Activated effector memory CD4-positive, alpha-beta T cell treated with Interleukin-2 at 50 U/mL for 16 hours (primary cell): ENCODE data around the gene PKMYT1.
"Not testable (repeated sequence)": the region's sequence is repeated elsewhere in the genome, so short reads cannot be mapped to it uniquely, and the experiment has no call there.

Experiments
- DNase-seq: peaks from one replicate; pipeline ENCODE4 v3.0.0-alpha.2; 2020

PKMYT1 gene

GRCh38 chr16:2929693-2930092 lies 50.6 kb downstream of the PKMYT1 start:
- no peak for DNase-seq

GRCh38 chr16:2928796-2929195 lies 51.5 kb downstream of the PKMYT1 start:
- no peak for DNase-seq

DNA sequence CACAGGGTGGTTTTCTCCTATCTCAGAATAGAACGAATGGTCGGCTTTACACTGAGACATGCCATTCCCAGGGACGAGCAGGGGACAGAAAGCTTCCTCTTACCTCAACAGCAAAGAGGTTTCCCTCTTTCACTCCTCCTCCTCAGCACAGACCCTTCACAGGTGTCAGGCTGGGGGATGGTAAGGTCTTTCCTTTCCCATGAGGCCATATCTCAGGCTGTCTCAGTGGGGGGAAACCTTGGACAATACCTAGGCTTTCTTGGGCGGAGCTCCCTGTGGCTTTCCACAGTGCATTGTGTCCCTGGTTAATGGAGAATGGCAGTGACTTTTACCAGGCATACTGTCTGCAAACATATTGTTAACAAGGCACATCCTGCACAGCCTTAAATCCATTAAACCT lies 52.1 kb downstream of the PKMYT1 start:
- DNase-seq = not testable (repeated sequence)

- peak; percentile 76 for DNase-seq
Observed at GRCh38 chr16:2927010-2927646, 53.1 kb downstream of the PKMYT1 start.

- DNase-seq = no peak
Observed at GRCh38 chr16:2926650-2926999, 53.6 kb downstream of the PKMYT1 start.

DNA sequence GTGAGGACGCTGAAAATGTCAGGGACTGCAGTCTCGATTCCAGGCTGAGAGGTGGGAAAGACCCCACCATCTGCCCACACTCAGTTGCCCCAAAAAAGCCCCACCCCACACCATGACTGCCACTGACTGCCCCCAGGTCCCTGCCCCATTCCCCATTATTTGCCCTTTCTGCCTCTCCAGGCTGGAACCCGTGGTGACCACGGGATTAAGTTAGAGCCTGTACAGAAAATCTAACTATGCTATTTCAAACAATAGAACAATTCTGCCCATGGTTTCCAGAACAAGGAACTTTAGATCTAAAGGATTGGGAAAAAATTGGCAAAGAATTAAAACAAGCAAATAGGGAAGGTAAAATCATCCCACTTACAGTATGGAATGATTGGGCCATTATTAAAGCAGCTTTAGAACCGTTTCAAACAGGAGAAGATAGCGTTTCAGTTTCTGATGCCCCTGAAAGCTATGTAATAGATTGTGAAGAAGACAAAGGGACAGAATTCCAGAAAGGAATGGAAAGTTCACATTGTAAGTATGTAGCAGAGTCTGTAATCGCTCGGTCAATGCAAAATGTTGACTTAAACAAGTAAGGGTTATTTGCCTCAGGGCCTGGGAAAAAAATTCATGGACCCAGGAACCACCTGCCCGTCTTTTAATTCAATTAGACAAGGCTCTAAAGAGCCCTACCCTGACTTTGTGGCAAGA lies 54.1 kb downstream of the PKMYT1 start:
- no peak for DNase-seq

DNA sequence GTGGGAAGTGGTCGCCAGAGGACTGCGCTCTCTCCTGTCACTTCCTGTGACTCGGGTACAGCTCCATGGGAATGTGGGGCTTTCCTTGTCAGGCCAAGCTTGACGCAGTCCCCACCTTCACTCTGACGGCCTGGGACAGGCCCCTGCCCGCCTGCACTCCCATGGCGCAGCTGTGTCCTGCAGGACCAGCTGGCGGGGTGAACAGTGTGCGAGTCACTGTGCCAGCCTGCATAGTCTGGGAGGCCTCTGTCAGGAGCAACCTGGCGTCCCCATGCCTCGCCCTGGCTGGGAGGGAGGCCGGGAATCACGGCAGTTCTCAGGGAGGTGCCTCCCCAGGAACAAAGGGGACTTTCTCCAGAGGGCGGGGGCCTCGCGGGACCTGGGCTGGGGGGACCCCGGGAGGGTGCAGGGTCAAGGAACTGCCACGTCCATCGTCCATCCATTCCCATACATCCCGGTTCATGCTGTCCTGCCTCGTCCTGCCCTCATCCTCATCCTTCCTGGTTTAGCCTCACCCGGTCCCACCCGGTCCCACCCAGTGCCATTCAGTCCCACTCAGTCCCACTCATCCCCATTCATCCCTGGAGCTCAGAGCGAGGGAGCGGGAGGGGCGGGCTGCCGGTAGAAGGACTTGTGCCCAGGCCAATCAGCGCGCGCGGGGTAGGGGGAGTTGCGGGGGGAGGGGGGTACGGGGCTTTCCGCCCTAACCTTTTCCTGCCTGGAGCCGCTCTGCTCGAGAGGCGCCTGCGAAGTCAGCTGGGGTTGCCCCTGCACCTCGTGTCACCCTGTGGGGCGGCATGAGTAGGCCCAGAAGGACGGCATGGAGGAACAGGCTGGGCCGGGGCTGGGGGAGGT lies 55.1 kb downstream of the PKMYT1 start:
- no peak for DNase-seq

DNA sequence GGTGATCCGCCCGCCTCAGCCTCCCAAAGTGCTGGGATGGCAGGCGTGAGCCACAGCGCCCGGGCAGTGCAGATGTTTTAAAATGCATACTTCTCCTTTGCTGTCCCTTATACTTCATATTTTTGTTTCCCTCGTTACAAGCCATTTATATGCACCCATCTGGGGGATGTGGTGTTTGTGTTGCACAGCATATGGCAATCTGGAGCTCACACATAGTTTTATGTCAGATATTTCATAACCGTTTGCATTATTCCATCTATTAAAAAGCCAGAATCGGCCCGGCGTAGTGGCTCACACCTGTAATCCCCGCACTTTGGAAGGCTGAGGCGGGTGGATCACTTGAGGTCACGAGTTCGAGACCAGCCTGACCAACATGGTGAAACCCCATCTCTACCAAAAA lies 56.8 kb downstream of the PKMYT1 start:
- no peak for DNase-seq
